Stimulated activated naive CD4-positive, alpha-beta T cell treated with Interleukin-2 at 50 U/mL for 16 hours (primary cell): Measurements from ENCODE around the gene SLC48A1.

Experiments used
- DNase-seq: peaks from one replicate; lab custom pipeline; 2025; lab: John Stamatoyannopoulos, UW

SLC48A1 gene

DNA sequence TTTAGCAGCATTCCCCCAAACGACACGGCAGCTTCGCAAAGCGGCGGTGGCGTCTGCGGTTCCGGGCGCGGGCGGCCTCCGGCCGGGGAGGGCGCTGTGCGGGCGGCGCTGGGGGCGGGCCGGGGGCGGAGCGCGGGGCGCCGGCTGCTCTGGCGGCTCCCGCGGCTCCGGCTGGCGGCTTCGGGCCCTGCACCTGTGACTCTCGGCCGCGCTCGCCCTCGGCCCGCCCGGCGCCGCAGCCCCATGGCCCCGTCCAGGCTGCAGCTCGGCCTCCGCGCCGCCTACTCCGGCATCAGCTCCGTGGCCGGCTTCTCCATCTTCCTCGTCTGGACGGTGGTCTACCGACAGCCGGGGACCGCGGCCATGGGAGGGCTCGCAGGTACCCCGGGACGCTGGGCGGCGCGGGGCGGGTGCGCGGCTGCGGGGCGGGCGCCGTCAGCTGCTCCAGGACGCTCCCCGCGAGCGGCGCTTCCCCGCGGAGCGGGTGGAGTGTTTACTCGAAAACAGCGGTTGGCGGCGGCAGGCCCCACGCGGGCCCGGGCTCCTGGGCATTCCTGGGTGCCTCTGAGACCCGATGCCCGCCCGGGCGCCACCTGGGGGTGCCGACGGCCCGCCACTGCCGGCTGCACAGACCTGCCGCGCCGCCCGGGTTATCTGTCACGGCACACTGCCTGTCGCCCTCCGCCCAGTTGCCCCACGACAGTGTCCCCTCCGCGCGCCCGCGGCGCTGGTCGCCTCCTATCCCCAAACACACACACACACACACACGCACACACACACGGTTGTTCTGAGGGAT is at the start of gene SLC48A1:
Gene SLC48A1 (plus strand): TSS at position 177 of the 796 bp plus-strand sequence. CDS start 67 bp downstream, at position 244.
- DNase-seq, result peak; percentile 59

DNA sequence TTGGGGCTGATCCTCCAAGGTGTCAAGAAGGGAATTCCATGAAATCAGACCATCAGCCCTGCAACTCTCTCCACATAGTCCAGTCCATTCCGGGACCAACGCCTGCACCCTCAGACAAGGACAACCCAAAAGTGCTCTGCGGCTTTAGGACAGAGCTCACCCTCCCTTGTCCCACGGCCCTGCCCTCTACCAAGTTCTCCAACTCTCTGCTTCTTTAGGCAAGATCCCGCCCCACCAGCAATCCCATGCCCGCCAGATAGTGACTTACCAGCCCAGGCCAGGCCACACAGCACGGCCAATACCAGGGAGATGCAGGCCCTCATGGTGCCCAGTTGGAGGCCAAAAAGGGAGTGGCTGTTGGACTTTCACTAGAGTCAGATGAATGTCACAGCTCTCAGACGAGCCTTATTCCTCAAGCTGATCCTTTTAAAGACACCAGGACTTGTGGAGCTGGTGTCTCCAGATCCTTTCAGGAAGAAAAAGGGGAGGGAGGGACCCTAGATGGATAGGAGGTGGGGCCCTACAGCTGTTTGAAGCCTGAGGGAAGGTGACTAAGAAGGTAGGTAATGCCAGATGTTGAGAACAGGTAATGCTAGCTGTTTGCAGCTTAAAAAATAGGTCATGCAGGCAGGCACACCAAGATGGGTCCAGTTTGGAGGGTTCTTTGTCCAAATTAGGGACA is 47.8 kb upstream of the SLC48A1 start, which contains the start of gene ENDOU:
Gene ENDOU (minus strand): TSS at position 400 of the 682 bp plus-strand sequence. CDS start 77 bp downstream, at position 323.
- DNase-seq, result no peak

DNA sequence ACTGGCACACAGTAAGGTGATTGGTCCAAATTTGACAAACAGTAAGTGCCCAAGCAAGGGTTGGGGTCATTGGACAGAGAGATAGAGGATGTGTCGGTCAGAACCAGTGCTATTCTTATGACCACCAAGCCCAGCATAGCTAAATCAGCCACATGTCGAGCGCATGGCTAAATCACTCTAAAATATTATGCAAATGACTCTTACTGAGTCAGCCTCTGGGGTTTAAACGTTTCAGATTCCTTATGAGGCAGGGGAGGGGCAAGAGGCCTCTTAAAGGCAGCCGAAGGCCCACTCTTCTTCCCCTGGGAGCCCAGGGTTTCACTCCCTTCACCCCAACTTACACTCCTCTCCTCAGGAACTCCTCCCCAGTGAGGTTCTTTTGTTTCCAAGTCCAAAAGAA is 47.1 kb upstream of the SLC48A1 start:
- DNase-seq, result no peak

DNA sequence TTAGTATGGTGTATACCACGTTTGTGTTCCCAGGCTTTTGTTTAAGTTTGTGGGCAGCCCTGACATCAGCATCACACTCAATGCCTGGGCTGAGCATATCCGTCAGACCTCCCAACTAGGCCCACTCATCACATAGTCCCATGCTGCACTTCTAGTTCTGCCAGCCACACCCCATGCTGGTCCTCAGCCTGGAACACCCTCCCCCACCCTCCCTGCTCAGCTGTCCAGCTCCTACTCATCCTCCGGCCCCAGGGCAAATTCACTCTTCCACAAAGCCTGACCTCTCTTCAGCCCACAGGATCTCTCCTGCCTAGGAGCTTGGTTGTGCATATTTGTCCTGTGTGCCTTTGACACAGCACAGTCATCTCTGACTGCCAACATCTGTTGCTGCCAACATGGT is 43.8 kb upstream of the SLC48A1 start:
- DNase-seq, result no peak

DNA sequence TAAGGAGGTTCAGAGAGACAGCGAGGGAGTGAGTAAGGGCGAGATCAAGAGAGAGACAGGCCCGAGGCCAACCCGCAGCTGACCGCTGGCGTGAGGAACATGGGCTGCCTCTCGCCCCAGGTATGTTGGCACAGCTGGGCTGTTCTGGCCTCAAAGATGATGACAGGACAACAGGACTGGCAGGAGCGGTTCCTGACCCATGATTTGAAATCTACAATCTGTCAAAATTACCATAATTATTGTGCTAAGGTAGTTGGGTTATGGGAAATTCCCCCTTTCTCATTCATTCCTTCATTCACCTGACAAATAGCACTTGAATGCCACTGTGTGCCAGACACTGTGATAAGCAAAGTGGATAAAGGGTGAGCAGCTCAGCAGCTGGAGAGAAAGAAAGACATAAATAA is 42.7 kb upstream of the SLC48A1 start:
- no peak for DNase-seq

DNA sequence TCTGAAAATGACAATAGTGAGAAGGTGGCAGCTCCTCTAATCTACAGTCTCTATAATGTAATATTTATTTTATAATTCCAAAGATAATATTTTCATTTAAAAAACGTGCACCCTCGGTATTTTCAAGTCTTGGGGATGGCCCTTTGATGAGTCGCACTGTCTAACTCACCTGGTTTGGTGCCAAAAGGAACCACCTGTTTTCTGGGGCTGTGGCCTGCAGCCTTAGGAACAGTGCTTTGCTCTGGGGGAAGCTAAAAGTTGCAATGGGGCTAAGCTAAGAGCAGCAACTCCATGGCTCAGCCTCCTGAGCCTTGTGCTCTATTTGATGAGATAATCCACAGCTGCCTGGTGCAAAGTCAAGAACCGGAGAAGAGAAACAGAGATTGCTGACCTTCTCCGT is 41.3 kb upstream of the SLC48A1 start:
- no peak for DNase-seq

DNA sequence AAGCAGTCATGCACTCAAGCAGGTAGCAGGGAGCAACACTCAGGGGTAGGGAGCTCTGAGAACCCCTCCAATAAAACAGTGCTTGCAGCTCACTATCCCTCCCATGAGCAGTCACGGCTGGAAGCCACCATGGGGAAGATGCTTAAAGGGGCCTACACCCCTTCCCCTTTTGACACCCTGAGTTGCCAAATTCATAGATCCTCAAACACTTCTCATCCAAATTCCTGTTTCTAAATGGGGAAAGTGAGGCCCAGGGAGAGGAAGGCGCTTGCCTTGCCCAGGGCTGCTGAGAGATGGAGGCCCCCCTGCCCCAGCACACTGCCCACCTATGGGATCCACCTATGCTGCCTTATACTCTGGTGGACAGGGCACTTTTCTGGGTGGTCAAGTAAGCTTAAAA is 40.5 kb upstream of the SLC48A1 start:
- DNase-seq, result no peak

DNA sequence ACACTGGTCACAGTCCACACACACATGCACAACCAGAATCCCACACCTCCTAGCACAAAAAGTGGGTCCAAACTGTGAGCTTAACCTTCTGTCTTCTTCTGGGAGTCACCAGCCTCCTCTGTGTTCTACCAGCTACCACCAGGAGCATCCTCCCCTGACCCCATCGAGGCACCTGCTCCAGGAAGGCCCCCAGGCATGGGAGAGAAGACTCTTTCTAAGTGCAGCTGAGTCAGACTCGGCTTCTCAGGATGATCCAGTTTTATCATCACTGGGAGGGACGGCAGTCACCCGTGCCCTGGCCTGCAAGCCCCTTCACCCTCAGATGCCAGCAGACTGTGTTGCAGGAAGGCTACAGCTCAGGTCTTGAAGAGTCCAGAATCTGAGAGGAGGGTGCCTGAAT is 39.9 kb upstream of the SLC48A1 start:
- DNase-seq, result no peak

DNA sequence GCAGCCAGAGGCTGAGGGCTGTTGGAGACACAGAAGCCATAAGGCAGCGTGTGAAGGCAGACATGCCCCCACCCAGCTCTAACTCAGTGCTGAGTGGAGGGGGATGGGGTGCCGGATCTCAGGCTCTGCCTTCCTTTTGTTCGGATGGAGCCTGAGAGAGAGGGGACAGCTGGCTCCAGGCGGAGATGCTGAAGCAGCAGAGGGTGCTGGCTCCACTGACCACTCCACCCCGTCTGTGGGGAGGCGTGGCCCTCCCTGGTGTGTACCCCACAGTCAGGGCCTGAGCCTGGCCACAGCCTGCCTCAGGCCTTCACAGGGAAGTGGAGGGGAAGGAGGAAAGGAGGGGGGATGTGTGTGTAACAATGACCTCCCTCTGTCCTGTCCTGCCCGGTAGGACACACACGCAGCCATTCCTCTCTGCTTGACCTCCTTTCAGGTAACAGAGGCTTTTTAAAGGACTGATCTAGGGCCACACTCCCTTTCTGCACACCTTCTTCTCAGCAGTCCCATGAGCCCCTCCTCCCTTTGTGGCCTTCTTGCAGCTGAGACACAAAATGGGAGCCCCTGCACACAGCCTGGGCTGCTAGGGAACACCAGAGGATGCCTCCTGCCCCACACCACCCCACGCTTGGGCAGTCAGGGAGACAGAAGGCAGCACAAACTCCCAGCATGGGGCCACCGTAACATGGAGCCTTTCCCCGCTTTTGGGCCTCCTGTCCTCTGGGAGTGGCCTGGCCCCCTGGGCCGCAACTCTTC is 38.1 kb upstream of the SLC48A1 start:
- DNase-seq, result no peak

DNA sequence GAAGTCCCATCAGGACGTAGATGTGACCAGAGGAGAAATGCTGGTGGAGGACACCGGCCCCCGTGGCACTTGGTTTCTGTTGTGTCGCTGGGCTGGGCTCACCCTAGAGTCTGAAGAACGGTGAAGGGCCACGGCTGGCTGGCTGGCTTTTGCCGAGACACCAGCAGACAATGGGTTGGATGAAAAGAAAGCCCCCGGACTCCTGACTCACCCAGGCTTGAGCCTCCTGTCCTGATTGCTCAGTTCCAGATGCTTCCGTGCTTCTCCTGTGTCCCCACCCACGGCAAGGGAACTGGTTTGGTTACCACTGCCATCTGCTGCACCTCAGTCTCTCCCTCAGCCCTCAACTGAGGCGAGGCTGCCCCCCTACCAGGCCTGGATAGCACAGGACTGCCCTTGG is 37.4 kb upstream of the SLC48A1 start:
- DNase-seq, result no peak

DNA sequence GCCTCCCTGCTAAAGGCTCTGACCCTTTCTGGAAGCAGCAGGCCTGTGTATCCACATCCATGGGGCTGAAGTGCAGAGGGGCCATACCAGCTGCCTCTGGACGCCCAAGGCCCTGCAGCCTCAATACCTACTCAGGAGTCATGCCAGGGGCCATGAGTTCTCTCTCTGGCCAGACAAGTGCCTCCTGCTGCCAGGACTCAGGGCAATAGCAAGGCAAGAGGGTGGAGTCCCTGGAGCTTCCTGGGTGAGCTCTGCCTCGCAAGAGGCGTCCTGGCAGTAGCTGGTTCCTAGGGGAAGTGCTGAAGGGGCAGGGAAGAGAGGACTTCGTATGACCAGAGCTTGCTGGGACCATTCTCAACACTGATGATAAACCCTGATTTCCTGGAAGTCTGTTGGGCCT is 36.8 kb upstream of the SLC48A1 start:
- DNase-seq, result no peak

DNA sequence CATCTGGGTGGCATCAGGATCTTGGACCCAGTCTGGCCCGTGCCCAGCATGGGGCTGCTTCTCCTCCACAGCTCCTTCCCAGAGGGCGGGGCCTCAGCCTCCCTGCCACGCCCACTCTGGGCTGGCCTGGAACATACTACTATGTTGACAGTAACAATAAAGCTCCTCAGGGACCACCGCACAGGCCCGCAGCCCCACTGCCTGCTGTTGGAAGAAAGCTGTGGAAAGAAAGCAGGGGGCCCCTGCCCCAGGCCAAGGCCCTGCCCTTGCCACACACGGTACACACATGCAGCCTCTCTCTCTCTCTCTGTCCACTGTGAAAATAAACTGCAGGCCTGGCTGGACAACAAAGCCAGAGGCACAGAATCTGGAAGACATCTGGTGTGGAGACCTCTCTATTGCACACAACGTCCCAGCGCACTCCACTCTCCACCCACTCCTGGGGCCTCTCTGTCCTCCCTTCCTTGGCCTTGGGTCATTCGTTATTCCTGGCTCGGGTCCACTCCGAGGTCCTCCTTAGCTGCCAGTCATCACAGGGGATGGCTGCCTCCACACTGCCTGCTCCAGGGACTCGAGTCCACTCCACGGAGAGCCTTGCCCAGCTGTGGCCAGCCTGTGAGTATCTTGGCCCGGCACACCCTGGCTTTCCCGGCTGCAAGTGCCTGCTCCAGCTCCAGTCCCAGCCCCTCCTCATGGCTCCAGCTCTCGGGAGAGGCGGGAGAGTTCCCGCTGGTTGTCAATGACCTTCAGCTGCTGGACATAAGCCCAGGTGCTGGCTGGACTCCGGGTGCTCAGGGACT is 36.0 kb upstream of the SLC48A1 start:
- no peak for DNase-seq

DNA sequence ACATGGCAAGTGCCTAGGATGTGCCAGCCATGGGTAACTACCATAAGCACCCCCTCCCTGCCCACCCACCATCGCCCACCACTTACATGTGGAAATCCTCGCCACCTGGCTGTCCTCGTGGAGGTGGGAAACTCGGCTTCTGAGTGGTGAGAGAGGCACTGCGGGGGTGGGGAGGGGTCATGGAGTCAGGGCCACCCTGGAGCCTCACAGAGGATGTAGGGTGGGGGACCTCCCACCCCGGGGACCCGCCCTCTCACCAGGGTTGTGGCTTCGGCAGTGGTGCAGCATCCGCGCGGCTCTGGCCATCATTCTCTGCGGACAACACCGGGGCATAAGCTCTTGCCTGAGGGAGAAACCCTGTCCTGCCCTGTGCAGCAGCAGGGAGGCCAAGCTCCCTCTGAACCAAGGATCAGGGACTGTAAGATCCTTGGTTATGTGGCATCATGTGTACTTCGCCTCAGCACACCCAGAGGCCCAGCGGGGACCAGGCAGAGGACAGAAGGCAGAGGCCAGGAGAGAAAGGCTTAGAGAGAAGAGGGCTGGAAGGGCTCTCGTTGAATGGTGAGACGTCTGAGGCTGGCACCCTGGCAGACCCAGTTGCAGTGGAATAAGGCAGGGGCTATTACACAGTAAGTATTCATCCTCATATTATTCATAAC is 35.0 kb upstream of the SLC48A1 start:
- DNase-seq, result no peak

DNA sequence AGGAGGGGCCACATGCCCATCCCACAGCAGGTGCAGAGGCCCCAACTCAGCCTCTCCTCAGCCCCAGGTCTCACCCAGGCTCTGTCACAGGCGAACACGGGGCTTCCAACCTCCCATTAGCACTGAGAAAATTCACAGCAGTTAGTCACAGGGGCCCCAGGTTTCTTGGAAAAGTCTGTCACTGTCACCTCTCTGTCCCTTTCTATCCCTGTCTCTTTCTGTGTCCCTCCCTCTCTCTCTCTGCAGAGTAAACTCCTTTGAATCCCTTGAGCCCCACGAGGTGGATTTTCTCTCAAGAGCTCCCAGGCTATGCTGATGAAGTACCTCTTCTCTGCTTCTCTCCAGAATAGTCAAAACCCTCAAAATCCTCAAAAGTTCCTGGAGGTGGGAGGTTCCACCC is 33.7 kb upstream of the SLC48A1 start:
- no peak for DNase-seq

DNA sequence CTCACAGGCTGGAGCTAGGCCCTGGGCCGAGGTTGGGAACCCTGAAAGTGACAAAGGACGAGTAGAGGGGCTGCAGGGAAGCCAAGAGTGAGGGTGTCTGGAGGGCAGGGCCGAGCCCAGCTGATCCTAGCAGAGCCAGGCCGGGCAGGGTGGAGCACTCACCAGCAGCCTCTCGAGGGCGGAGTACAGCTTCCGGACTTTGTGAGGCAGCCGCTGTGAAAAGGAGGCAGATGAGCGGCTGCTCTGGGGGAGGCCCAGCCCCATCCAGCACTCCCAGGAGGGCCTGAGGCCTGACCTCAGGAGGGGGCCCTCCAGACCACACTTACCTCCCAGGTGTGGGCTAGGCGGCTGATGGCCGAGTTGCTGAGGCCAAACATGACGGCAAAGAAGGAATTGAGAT is 33.1 kb upstream of the SLC48A1 start:
- DNase-seq, result no peak

DNA sequence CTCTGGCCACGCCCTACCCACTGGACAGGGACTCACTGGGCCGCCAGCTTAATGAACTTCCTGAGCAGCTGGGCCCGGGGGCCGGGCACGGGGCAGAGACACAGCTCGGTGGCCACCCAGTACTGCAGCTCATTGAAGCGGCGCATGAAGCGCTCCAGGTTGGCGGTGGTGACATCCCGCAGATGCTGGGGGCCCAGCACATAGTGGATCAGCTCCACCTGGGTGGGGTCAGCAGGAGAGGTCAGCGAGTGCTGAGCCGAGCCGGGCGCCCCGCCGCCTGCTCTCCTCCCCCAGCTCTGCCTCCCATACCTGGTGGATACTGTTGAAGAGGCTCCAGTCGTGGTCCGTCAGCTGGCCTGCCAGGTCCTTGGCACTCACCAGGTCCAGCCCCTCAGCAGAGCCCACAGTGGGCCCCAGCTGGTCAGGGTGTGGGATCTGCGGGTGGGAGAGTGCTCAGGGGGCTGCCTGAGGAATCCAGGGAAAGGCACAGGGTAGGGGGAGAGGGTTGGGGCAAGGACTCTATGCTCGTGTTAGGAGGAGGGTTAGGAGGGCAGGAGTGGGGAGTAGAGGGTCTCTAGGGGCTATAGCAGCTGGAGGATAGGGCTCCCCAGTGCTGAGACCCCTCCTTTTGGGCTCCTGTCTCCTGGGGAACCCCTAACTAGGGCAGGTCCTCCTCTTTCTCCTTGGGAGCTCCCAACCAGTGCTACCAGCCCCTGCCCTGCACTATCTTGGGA is 32.3 kb upstream of the SLC48A1 start:
- DNase-seq, result no peak

DNA sequence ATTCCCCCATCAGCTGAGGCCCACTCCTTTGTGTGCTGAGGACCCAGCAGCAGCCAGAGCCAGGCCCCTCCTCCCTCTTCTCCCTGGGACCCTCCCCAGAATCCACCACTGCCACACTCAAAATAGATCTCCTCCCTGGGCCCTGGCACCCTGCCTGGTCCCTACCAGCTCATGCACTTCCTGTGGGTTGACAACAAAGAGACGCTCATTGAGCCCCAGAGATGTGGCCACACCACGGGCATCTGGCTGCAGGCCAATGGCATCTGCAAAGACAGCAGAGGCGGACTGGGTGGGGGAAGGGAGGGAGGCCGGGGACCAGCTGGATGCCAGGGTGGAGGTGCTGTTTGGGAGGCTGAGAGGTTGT is 31.7 kb upstream of the SLC48A1 start:
- peak; percentile 44 for DNase-seq

DNA sequence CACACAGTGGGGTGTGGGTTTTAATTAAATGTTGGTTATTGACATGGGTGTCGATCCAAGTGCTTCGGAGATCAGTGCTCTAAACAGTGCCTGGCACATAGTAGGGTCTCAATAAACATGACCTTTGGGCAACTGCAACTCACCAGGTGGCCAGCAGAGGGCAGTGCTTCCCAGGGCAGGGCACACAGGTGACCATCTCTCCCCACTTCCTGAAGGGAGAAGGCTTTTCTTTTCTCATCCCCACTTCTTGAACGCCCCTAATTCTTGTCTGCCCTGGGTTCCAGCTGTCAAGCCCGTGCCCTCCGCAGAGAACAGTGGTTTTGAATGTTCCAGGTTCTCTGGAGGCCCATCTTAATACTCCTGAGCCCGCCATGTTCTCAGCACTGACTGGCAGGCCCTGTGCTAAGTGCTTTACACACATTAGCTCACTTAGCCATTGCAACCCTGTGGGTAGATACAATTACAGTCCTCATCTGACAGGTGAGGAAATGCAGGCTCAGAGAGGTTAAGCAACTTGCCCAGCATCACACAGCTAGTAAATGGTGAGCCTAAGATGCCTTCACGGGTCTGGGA is 30.7 kb upstream of the SLC48A1 start:
- DNase-seq, result peak; percentile 55

DNA sequence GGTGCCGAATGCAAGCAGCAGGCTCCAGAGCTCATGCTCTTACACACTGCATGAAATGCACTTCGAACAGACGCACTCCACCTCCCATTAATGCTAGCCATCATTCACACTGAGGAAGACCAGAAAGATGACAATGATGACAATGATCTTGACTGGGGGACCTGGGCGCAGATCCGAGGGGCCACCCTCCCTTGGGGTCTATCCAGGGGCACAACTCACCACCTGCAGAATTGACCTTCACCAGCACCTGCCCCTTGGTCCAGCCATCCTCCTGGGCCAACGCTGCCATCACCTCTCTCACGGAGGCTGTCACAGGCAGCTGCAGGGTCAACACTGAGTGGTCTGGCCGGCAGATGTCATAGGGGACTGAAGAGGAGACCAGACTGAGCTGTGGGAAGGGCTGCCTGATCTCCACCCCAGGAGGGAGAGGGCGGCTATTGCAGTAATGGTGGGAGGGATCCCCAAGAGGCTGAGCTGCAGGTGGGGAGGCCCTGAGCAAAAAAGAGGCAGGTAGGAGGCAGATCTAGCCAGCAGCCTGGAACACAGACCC is 29.7 kb upstream of the SLC48A1 start:
- no peak for DNase-seq

DNA sequence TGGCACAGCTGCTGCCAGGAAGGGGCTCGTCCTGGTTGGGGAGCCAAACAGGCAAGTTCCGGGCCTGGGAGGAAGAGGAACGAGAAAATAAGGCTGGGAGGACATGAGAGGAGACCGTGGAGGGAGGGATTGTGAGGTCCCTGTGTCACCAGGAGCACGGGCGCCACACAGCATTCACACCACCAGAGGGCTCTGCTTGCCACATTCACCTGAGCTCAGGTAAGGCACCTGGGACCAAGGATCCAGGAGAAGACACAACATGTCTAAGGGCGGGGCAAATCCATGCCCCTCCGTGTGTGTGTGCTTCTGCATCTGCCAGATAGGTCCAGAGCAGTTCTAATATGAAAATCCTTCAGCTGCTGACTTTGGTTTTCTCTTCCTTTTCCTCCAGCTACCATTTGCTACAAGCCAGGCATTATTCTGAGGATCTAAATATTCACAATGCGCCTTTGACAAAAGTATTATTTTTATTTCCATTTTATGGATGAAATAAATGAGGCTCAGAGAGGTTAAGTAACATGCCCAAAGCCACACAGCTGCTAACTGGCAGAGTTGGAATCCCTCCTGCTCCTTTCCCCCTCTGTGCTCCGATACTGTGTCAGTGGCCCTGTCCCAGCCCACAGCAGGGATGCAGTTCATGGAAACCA is 28.9 kb upstream of the SLC48A1 start:
- DNase-seq, result peak; percentile 39
